Renal pelvis (tissue), 12 donors: Measurements from ENCODE around the gene TIMP1. TPM values are rescaled to one million over a fixed set of nuclear protein-coding genes. Genes with fewer than 3 reads are reported as not detected.

Experiments
- DNase-seq: peaks from one replicate; pipeline ENCODE4 v3.0.0-alpha.2; 2013
- long read RNA-seq, 16 experiments: transcript quantifications; one replicate each; lab custom pipeline, GENCODE V29; 2026
- polyA plus RNA-seq, 3 donors: library from polyadenylated mRNA; unstranded; fragments of 120-200 nt; gene quantifications; one replicate each; pipeline ENCODE4 v1.2.1, GENCODE V29; 2013; ENCODE audit not compliant: insufficient read length in 3 of 3

TIMP1 gene
- polyA plus RNA-seq: 100 to 1,000 TPM in 1 of 3 donors, 10 to 100 TPM in 2; 66.9 to 103 (median 72.7) TPM
- long read RNA-seq, donor 1, transcript TIMP1-201 (6 exons, 892 nt): major isoform, 55 of 80 reads
- long read RNA-seq, donor 1, partial matches to known transcripts: 18 of 80 reads
- long read RNA-seq, donor 1, other reads (novel, unspliced or antisense): 0 of 80 reads
- long read RNA-seq, donor 2, transcript TIMP1-201 (6 exons, 892 nt): major isoform, 71 of 81 reads
- long read RNA-seq, donor 2, partial matches to known transcripts: 6 of 81 reads
- long read RNA-seq, donor 2, other reads (novel, unspliced or antisense): 0 of 81 reads
- long read RNA-seq, donor 3, transcript TIMP1-204 (2 exons, 595 nt): minor isoform, 7 of 76 reads
- long read RNA-seq, donor 3, transcript TIMP1-201 (6 exons, 892 nt): major isoform, 54 of 76 reads
- long read RNA-seq, donor 3, partial matches to known transcripts: 14 of 76 reads
- long read RNA-seq, donor 3, other reads (novel, unspliced or antisense): 0 of 76 reads
- long read RNA-seq, donor 4, transcript TIMP1-201 (6 exons, 892 nt): major isoform, 68 of 95 reads
- long read RNA-seq, donor 4, transcript TIMP1-204 (2 exons, 595 nt): minor isoform, 7 of 95 reads
- long read RNA-seq, donor 4, partial matches to known transcripts: 20 of 95 reads
- long read RNA-seq, donor 4, other reads (novel, unspliced or antisense): 0 of 95 reads
- long read RNA-seq, donor 5, transcript TIMP1-201 (6 exons, 892 nt): major isoform, 21 of 27 reads
- long read RNA-seq, donor 5, transcript TIMP1-204 (2 exons, 595 nt): minor isoform, 6 of 27 reads
- long read RNA-seq, donor 5, partial matches to known transcripts: 0 of 27 reads
- long read RNA-seq, donor 5, other reads (novel, unspliced or antisense): 0 of 27 reads
- long read RNA-seq, donor 6, transcript TIMP1-201 (6 exons, 892 nt): major isoform, 24 of 29 reads
- long read RNA-seq, donor 6, partial matches to known transcripts: 0 of 29 reads
- long read RNA-seq, donor 6, other reads (novel, unspliced or antisense): 0 of 29 reads
- long read RNA-seq, donor 7, transcript TIMP1-201 (6 exons, 892 nt): major isoform, 74 of 96 reads
- long read RNA-seq, donor 7, partial matches to known transcripts: 17 of 96 reads
- long read RNA-seq, donor 7, other reads (novel, unspliced or antisense): 0 of 96 reads
- long read RNA-seq, donor 8, transcript TIMP1-201 (6 exons, 892 nt): major isoform, 71 of 83 reads
- long read RNA-seq, donor 8, partial matches to known transcripts: 10 of 83 reads
- long read RNA-seq, donor 8, other reads (novel, unspliced or antisense): 0 of 83 reads
- long read RNA-seq, donor 9, transcript TIMP1-201 (6 exons, 892 nt): major isoform, 51 of 61 reads
- long read RNA-seq, donor 9, partial matches to known transcripts: 6 of 61 reads
- long read RNA-seq, donor 9, other reads (novel, unspliced or antisense): 0 of 61 reads
- long read RNA-seq, donor 10, transcript TIMP1-201 (6 exons, 892 nt): major isoform, 48 of 65 reads
- long read RNA-seq, donor 10, partial matches to known transcripts: 12 of 65 reads
- long read RNA-seq, donor 10, other reads (novel, unspliced or antisense): 0 of 65 reads
- long read RNA-seq, donor 11, transcript TIMP1-201 (6 exons, 892 nt): major isoform, 44 of 56 reads
- long read RNA-seq, donor 11, partial matches to known transcripts: 8 of 56 reads
- long read RNA-seq, donor 11, other reads (novel, unspliced or antisense): 0 of 56 reads
- long read RNA-seq, donor 12, transcript TIMP1-201 (6 exons, 892 nt): major isoform, 58 of 79 reads
- long read RNA-seq, donor 12, transcript TIMP1-204 (2 exons, 595 nt): minor isoform, 6 of 79 reads
- long read RNA-seq, donor 12, partial matches to known transcripts: 14 of 79 reads
- long read RNA-seq, donor 12, other reads (novel, unspliced or antisense): 0 of 79 reads
- long read RNA-seq, donor 13, transcript TIMP1-201 (6 exons, 892 nt): major isoform, 37 of 52 reads
- long read RNA-seq, donor 13, partial matches to known transcripts: 12 of 52 reads
- long read RNA-seq, donor 13, other reads (novel, unspliced or antisense): 0 of 52 reads
- long read RNA-seq, donor 14, transcript TIMP1-204 (2 exons, 595 nt): minor isoform, 6 of 122 reads
- long read RNA-seq, donor 14, transcript TIMP1-201 (6 exons, 892 nt): major isoform, 84 of 122 reads
- long read RNA-seq, donor 14, partial matches to known transcripts: 31 of 122 reads
- long read RNA-seq, donor 14, other reads (novel, unspliced or antisense): 0 of 122 reads
- long read RNA-seq, donor 15, transcript TIMP1-201 (6 exons, 892 nt): major isoform, 86 of 108 reads
- long read RNA-seq, donor 15, transcript TIMP1-204 (2 exons, 595 nt): minor isoform, 5 of 108 reads
- long read RNA-seq, donor 15, partial matches to known transcripts: 14 of 108 reads
- long read RNA-seq, donor 15, other reads (novel, unspliced or antisense): 0 of 108 reads
- long read RNA-seq, donor 16, transcript TIMP1-201 (6 exons, 892 nt): major isoform, 76 of 101 reads
- long read RNA-seq, donor 16, partial matches to known transcripts: 21 of 101 reads
- long read RNA-seq, donor 16, other reads (novel, unspliced or antisense): 0 of 101 reads

GRCh38 chrX:47581731-47582647 is at the start of gene TIMP1:
Gene TIMP1 (plus strand): TSS chrX:47582436. CDS start chrX:47583416, 980 bp downstream.
- peak; percentile 86 for DNase-seq

DNA sequence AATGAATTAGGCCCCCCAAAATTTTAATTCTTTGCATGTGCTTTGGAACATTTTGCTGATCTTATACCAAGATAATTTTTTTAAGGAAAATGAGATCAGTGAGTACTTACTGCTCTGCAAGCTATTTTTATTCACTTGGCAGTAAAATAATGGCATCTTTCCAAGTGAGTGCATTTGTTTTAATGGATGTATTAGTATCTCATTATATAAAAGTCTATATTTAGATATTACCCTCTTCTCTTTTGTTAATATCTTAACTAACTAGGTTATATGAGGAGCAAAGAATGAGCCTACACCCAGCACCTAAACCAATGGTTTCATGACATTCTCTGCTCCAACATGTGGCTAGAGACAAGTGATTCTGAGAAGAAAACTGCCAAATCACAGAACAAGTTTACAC is 42.4 kb upstream of the TIMP1 start:
- DNase-seq: no peak

GRCh38 chrX:47540754-47541538 is 41.3 kb upstream of the TIMP1 start:
- peak; percentile 89 for DNase-seq

GRCh38 chrX:47543496-47543895 is 38.7 kb upstream of the TIMP1 start:
- no peak for DNase-seq

DNA sequence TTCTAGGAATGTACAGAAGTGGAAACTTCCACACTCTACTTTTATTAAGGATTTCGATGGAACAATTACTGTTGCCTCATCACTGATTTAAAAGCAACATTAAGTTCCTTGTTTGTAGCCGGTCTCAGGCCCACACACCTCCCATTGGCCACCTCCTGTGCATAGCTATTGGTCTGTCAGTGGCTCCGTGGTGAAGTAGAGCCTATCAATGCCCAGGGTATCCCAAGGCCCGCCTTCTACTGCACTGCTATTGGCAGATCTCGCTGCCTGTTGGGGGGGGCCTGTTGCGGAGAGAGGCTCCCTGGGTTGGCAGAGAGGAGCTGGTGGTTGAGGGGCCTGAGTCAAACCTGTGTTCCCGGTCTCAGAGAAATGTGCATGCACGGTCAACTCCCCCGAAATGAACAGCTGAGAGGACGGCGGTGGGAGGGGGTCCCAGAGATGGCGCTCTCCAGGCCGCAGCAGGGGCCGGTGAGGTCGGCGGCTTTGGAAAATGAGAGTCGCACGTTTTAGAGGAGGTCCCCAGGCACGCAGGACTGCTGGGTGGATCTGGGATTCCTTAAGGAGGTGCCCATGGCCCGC is 26.1 kb upstream of the TIMP1 start:
- DNase-seq: peak; percentile 89

DNA sequence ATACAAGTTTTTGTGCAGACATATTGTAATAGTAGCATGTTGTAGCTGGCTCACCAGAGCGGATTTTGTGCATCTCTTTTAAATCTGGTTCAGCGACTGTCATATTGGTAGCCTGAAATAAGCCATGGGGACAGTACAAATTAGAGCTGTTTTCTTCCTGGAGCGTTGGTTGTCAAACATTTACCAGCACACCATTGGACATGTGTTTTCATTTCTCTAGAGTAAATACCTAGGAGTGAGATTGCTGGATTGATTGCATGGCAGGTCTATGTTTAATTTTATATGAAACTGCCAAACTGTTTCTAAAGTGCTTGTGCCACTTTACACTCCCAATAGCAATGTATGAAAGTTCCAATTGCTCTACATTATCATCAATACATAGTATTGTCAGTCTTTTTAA is 23.8 kb upstream of the TIMP1 start:
- DNase-seq: no peak

GRCh38 chrX:47560179-47560933 is 21.9 kb upstream of the TIMP1 start:
- DNase-seq: no peak

- peak; percentile 98 for DNase-seq
Measured at GRCh38 chrX:47560934-47561658, 21.1 kb upstream of the TIMP1 start, which contains the start of gene ARAF. Gene ARAF (plus strand): TSS chrX:47561205. CDS start chrX:47562968, 1,763 bp downstream.

GRCh38 chrX:47561659-47562151 is 20.5 kb upstream of the TIMP1 start:
- DNase-seq: no peak

DNA sequence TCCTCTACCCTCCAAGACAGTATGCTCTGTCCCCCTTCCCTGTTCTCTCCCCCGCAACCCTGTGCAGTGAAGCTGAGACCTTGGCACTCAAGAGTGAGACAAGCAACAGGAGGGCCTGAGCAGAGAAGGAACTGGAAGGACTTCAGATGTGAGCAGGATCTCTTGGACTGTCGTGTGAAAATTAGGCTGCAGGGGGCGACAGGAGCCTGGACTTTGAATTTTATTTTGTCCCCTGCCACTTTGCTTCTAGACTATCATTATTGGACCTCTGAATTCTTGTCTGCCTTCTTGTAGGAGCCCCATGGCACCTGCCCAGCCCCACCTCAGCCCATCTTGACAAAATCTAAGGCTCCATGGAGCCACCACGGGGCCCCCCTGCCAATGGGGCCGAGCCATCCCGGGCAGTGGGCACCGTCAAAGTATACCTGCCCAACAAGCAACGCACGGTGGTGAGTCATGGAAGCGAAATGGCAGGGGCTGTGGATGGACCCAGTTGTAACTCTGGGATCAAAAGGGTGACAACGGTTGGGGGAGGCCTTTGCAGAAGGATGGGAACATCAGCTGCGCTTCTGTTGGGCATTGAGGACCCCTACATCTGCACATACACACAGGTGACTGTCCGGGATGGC is 19.5 kb upstream of the TIMP1 start:
- no peak for DNase-seq

- DNase-seq: no peak
Measured at GRCh38 chrX:47563801-47564315, 18.4 kb upstream of the TIMP1 start.

- DNase-seq: no peak
Measured at GRCh38 chrX:47564438-47565085, 17.7 kb upstream of the TIMP1 start.

GRCh38 chrX:47566841-47567240 is 15.4 kb upstream of the TIMP1 start:
- DNase-seq: no peak
